GM12878 (cell line): ENCODE data around the gene FAM20B.

Experiments used
- ATF2 ChIP-seq: IDR thresholded peaks from 2 replicates; pipeline ENCODE4 v1.6.1; 2012; ENCODE audit warnings: low read length, inconsistent platforms
- CTCF ChIP-seq, 3 experiments: IDR thresholded peaks in 2 of 3; conservative IDR thresholded peaks in 1 of 3; 2 replicates each; pipeline ENCODE4 v1.5.1; 2011; ENCODE audit warnings: low read depth in 3 of 3, low read length in 3 of 3, mild to moderate bottlenecking in 3 of 3, control low read depth in 2 of 3, moderate library complexity in 2 of 3, inconsistent platforms in 1 of 3, mixed read lengths in 1 of 3; ENCODE audit not compliant: control insufficient read depth in 2 of 3, insufficient read depth in 1 of 3; ENCODE audit errors: extremely low read depth in 1 of 3
- EGR1 ChIP-seq, 2 experiments: IDR thresholded peaks; 1 replicate in 1 of 2; 2 replicates in 1 of 2; pipeline ENCODE4 v1.6.1; 2011 to 2012; ENCODE audit warnings: low read depth in 2 of 2, low read length in 2 of 2, borderline replicate concordance in 1 of 2, mild to moderate bottlenecking in 1 of 2, moderate library complexity in 1 of 2
- IRF3 ChIP-seq: fragments of 450-650 bp; IDR thresholded peaks from 2 replicates; pipeline ENCODE4 v1.6.1; 2014; ENCODE audit warnings: mild to moderate bottlenecking
- MYC ChIP-seq: IDR thresholded peaks from 2 replicates; pipeline ENCODE4 v1.6.1; 2011; ENCODE audit warnings: mild to moderate bottlenecking, low read length, moderate library complexity, inconsistent platforms; ENCODE audit not compliant: insufficient read depth, insufficient replicate concordance, insufficient read length, severe bottlenecking
- POLR2A ChIP-seq: IDR thresholded peaks from 2 replicates; pipeline ENCODE4 v1.6.1; 2011; ENCODE audit warnings: low read depth, mild to moderate bottlenecking, low read length
- POU2F2 ChIP-seq: IDR thresholded peaks from 3 replicates; pipeline ENCODE4 v1.6.1; 2011; ENCODE audit warnings: low read depth, mild to moderate bottlenecking, low read length, borderline replicate concordance

- TF ChIP-seq MYC (no peak), EGR1 (IDR thresholded peaks at IDR 0.05; ENCODE audit: borderline replicate concordance in 1 of 2, low read depth in 2 of 2, low read length in 2 of 2) (no peak), POLR2A (no peak), ATF2 (no peak), IRF3 (no peak), POU2F2 (no peak), CTCF (IDR thresholded peaks at IDR 0.05 in 2 of 3, conservative IDR thresholded peaks at IDR 0.05 in 1 of 3; ENCODE audit: control insufficient read depth in 2 of 3, extremely low read depth in 1 of 3, insufficient read depth in 1 of 3, low read depth in 3 of 3, low read length in 3 of 3) (no peak)
Observed at GRCh38 chr1:179010671-179011070, 15.0 kb upstream of the FAM20B start.
